ENCODE results near the gene BAHD1.

The BAHD1 gene

GRCh38 chr15:40470423-40471104 is 29.8 kb downstream of the BAHD1 start, which contains the start of gene CHST14:
TSS of gene CHST14 (plus strand) at chr15:40470984. CDS start at chr15:40471214, 230 bp downstream.
- WGBS (ENCODE audit: insufficient coverage): 12% methylated on average over 23 of the region's 52 CpGs
- peaks cover 1 to 25% (median 15%) of the 10 kb centered on the region in 4 experiments for H3K36me3 ChIP-seq (ENCODE audit: control insufficient read depth in 4 of 4, insufficient read depth in 4 of 4, low read length in 3 of 4)
- CTCF ChIA-PET: interaction anchor here (0.6 to 1.7 kb wide), 4 partner anchors 13 to 37 kb away, joined by 3 to 6 read pairs (median 3); no protein-coding TSS in a partner anchor

GRCh38 chr15:40471105-40471807 is 30.5 kb downstream of the BAHD1 start:
- no peaks in the 10 kb centered on the region for H3K27me3 ChIP-seq (replicated peaks in 2 of 5; ENCODE audit: control insufficient read depth in 4 of 5, insufficient read depth in 5 of 5, low read length in 4 of 5)
- H3K4me3 ChIP-seq (ENCODE audit: control insufficient read depth in 1 of 7, extremely low read depth in 1 of 7, insufficient read depth in 4 of 7, low read depth in 2 of 7, low read length in 6 of 7): peak overlapping the region; percentile 78 to 96 (median 90)
- peaks cover 0 to 19% (median 9%) of the 10 kb centered on the region in 4 experiments for H3K36me3 ChIP-seq (ENCODE audit: control insufficient read depth in 4 of 4, insufficient read depth in 4 of 4, low read length in 3 of 4)
- under 1% methylated on average over 38 of the region's 60 CpGs for WGBS (ENCODE audit: insufficient coverage)
- ChIA-PET CTCF (interaction anchor here (1.0 kb wide), 1 partner anchor 36 kb away, joined by 3 read pairs; no protein-coding TSS in a partner anchor), POLR2A (no interaction called here)
- H3K9me3 ChIP-seq (ENCODE audit: control extremely low read depth in 1 of 5, control insufficient read depth in 4 of 5, insufficient read depth in 2 of 5, low read depth in 1 of 5, low read length in 4 of 5): no peaks in the 10 kb centered on the region
- H3K27ac ChIP-seq (ENCODE audit: insufficient read depth in 1 of 2, low read depth in 1 of 2, low read length in 2 of 2, poor library complexity in 1 of 2, severe bottlenecking in 2 of 2): peak overlapping the region; percentile 46 to 70
- peaks cover 0 to 34% (median 25%) of the 10 kb centered on the region in 4 experiments for H3K4me1 ChIP-seq (ENCODE audit: control extremely low read depth in 1 of 4, control insufficient read depth in 4 of 4, insufficient read depth in 4 of 4, low read length in 3 of 4)
- peak; percentile 12 to 61 (median 50) for DNase-seq

More at GRCh38 chr15:40470423-40471104, 29.8 kb downstream of the BAHD1 start, which contains the start of gene CHST14:
- POLR2A ChIA-PET: no interaction called here
- H3K9me3 ChIP-seq (ENCODE audit: control extremely low read depth in 1 of 5, control insufficient read depth in 4 of 5, insufficient read depth in 2 of 5, low read depth in 1 of 5, low read length in 4 of 5): no peaks in the 10 kb centered on the region
- peak within 1 kb of the TSS; percentile 78 to 96 (median 90) for H3K4me3 ChIP-seq (ENCODE audit: control insufficient read depth in 1 of 7, extremely low read depth in 1 of 7, insufficient read depth in 4 of 7, low read depth in 2 of 7, low read length in 6 of 7)
- peak; percentile 49 to 79 (median 75) for DNase-seq
- H3K4me1 ChIP-seq (ENCODE audit: control extremely low read depth in 1 of 4, control insufficient read depth in 4 of 4, insufficient read depth in 4 of 4, low read length in 3 of 4): peaks cover 0 to 34% (median 25%) of the 10 kb centered on the region in 4 experiments
- H3K27me3 ChIP-seq (replicated peaks in 2 of 5; ENCODE audit: control insufficient read depth in 4 of 5, insufficient read depth in 5 of 5, low read length in 4 of 5): no peaks in the 10 kb centered on the region
- H3K27ac ChIP-seq (ENCODE audit: insufficient read depth in 1 of 2, low read depth in 1 of 2, low read length in 2 of 2, poor library complexity in 1 of 2, severe bottlenecking in 2 of 2): peak within 1 kb of the TSS; percentile 46 to 70

- POLR2A ChIA-PET: no interaction called here
- H3K27ac ChIP-seq (ENCODE audit: insufficient read depth in 1 of 2, low read depth in 1 of 2, low read length in 2 of 2, poor library complexity in 1 of 2, severe bottlenecking in 2 of 2): peak overlapping the region; percentile 46 to 70
- H3K4me3 ChIP-seq (ENCODE audit: control insufficient read depth in 1 of 7, extremely low read depth in 1 of 7, insufficient read depth in 4 of 7, low read depth in 2 of 7, low read length in 6 of 7): peak overlapping the region; percentile 78 to 96 (median 90)
- WGBS (ENCODE audit: insufficient coverage): 5% methylated on average over 16 of the region's 16 CpGs
- CTCF ChIA-PET: interaction anchor here (1.3 kb wide), 1 partner anchor 31 kb away, joined by 3 read pairs; the partner anchor contains the start of gene BAHD1
- peaks cover 0 to 14% (median 7%) of the 10 kb centered on the region in 4 experiments for H3K36me3 ChIP-seq (ENCODE audit: control insufficient read depth in 4 of 4, insufficient read depth in 4 of 4, low read length in 3 of 4)
- no peaks in the 10 kb centered on the region for H3K9me3 ChIP-seq (ENCODE audit: control extremely low read depth in 1 of 5, control insufficient read depth in 4 of 5, insufficient read depth in 2 of 5, low read depth in 1 of 5, low read length in 4 of 5)
- peak; percentile 33 to 77 (median 70) for DNase-seq
- no peaks in the 10 kb centered on the region for H3K27me3 ChIP-seq (replicated peaks in 2 of 5; ENCODE audit: control insufficient read depth in 4 of 5, insufficient read depth in 5 of 5, low read length in 4 of 5)
- peaks cover 0 to 34% (median 25%) of the 10 kb centered on the region in 4 experiments for H3K4me1 ChIP-seq (ENCODE audit: control extremely low read depth in 1 of 4, control insufficient read depth in 4 of 4, insufficient read depth in 4 of 4, low read length in 3 of 4)
Measured at GRCh38 chr15:40471808-40472150, 31.0 kb downstream of the BAHD1 start.

GRCh38 chr15:40472171-40472727 is 31.5 kb downstream of the BAHD1 start:
- CTCF ChIA-PET: interaction anchor here (1.0 to 1.3 kb wide), 2 partner anchors 22 to 32 kb away, joined by 3 read pairs; partner anchors contain the start of gene BAHD1
- 69% methylated on average over 8 of the region's 9 CpGs for WGBS (ENCODE audit: insufficient coverage)

GRCh38 chr15:40474581-40474980 is 33.8 kb downstream of the BAHD1 start:
- CTCF ChIA-PET: no interaction called here
- DNase-seq: no peak
- H3K4me1 ChIP-seq (ENCODE audit: control extremely low read depth in 1 of 4, control insufficient read depth in 4 of 4, insufficient read depth in 4 of 4, low read length in 3 of 4): peaks cover 0 to 27% (median 23%) of the 10 kb centered on the region in 4 experiments
- no peak overlapping the region for H3K4me3 ChIP-seq (ENCODE audit: control insufficient read depth in 1 of 7, extremely low read depth in 1 of 7, insufficient read depth in 4 of 7, low read depth in 2 of 7, low read length in 6 of 7)
- H3K27ac ChIP-seq (ENCODE audit: insufficient read depth in 1 of 2, low read depth in 1 of 2, low read length in 2 of 2, poor library complexity in 1 of 2, severe bottlenecking in 2 of 2): no peak overlapping the region
- peaks cover 0 to 2% (median 0%) of the 10 kb centered on the region in 5 experiments for H3K27me3 ChIP-seq (replicated peaks in 2 of 5; ENCODE audit: control insufficient read depth in 4 of 5, insufficient read depth in 5 of 5, low read length in 4 of 5)
- WGBS (ENCODE audit: insufficient coverage): 91% methylated on average over 7 of the region's 8 CpGs
- no peaks in the 10 kb centered on the region for H3K9me3 ChIP-seq (ENCODE audit: control extremely low read depth in 1 of 5, control insufficient read depth in 4 of 5, insufficient read depth in 2 of 5, low read depth in 1 of 5, low read length in 4 of 5)
- H3K36me3 ChIP-seq (ENCODE audit: control insufficient read depth in 4 of 4, insufficient read depth in 4 of 4, low read length in 3 of 4): peaks cover 0 to 2% (median 1%) of the 10 kb centered on the region in 4 experiments
- POLR2A ChIA-PET: no interaction called here

More at GRCh38 chr15:40472171-40472727, 31.5 kb downstream of the BAHD1 start:
- peak overlapping the region in 6 of 7 experiments; percentile 78 to 96 (median 91) for H3K4me3 ChIP-seq (ENCODE audit: control insufficient read depth in 1 of 7, extremely low read depth in 1 of 7, insufficient read depth in 4 of 7, low read depth in 2 of 7, low read length in 6 of 7)
- POLR2A ChIA-PET: no interaction called here
- peak overlapping the region in 1 of 2 experiments; percentile 70 for H3K27ac ChIP-seq (ENCODE audit: insufficient read depth in 1 of 2, low read depth in 1 of 2, low read length in 2 of 2, poor library complexity in 1 of 2, severe bottlenecking in 2 of 2)
- peaks cover 0 to 10% (median 4%) of the 10 kb centered on the region in 4 experiments for H3K36me3 ChIP-seq (ENCODE audit: control insufficient read depth in 4 of 4, insufficient read depth in 4 of 4, low read length in 3 of 4)
- no peak for DNase-seq
- no peaks in the 10 kb centered on the region for H3K27me3 ChIP-seq (replicated peaks in 2 of 5; ENCODE audit: control insufficient read depth in 4 of 5, insufficient read depth in 5 of 5, low read length in 4 of 5)
- no peaks in the 10 kb centered on the region for H3K9me3 ChIP-seq (ENCODE audit: control extremely low read depth in 1 of 5, control insufficient read depth in 4 of 5, insufficient read depth in 2 of 5, low read depth in 1 of 5, low read length in 4 of 5)
- H3K4me1 ChIP-seq (ENCODE audit: control extremely low read depth in 1 of 4, control insufficient read depth in 4 of 4, insufficient read depth in 4 of 4, low read length in 3 of 4): peaks cover 0 to 34% (median 25%) of the 10 kb centered on the region in 4 experiments

GRCh38 chr15:40477642-40478327 is 37.0 kb downstream of the BAHD1 start:
- H3K9me3 ChIP-seq (ENCODE audit: control extremely low read depth in 1 of 5, control insufficient read depth in 4 of 5, insufficient read depth in 2 of 5, low read depth in 1 of 5, low read length in 4 of 5): no peaks in the 10 kb centered on the region
- H3K4me1 ChIP-seq (ENCODE audit: control extremely low read depth in 1 of 4, control insufficient read depth in 4 of 4, insufficient read depth in 4 of 4, low read length in 3 of 4): peaks cover 0 to 2% (median under 1%) of the 10 kb centered on the region in 4 experiments
- no peak overlapping the region for H3K27ac ChIP-seq (ENCODE audit: insufficient read depth in 1 of 2, low read depth in 1 of 2, low read length in 2 of 2, poor library complexity in 1 of 2, severe bottlenecking in 2 of 2)
- peaks cover 0 to 2% (median 0%) of the 10 kb centered on the region in 4 experiments for H3K36me3 ChIP-seq (ENCODE audit: control insufficient read depth in 4 of 4, insufficient read depth in 4 of 4, low read length in 3 of 4)
- H3K27me3 ChIP-seq (replicated peaks in 2 of 5; ENCODE audit: control insufficient read depth in 4 of 5, insufficient read depth in 5 of 5, low read length in 4 of 5): peaks cover 0 to 6% (median 0%) of the 10 kb centered on the region in 5 experiments
- no peak for DNase-seq
- WGBS (ENCODE audit: insufficient coverage): 92% methylated on average over 5 of the region's 5 CpGs
- POLR2A ChIA-PET: interaction anchor here (0.7 kb wide), 1 partner anchor 39 kb away, joined by 5 read pairs; no protein-coding TSS in a partner anchor
- CTCF ChIA-PET: interaction anchor here (1.0 kb wide), 2 partner anchors 33 to 35 kb away, joined by 3 read pairs; no protein-coding TSS in a partner anchor
- no peak overlapping the region for H3K4me3 ChIP-seq (ENCODE audit: control insufficient read depth in 1 of 7, extremely low read depth in 1 of 7, insufficient read depth in 4 of 7, low read depth in 2 of 7, low read length in 6 of 7)

Data from common myeloid progenitor, CD34-positive (primary cell).